AG08396 (cell line): Measurements from ENCODE around the gene IL2RA.
A peak's percentile ranks its signal among the peaks of the same experiment; 100 is the strongest.
"Not testable (repeated sequence)": the region's sequence is repeated elsewhere in the genome, so short reads cannot be mapped to it uniquely, and the experiment has no call there.

ENCODE experiments used
- DNase-seq: peaks from one replicate; pipeline ENCODE4 v3.0.0; 2012; ENCODE audit warnings: low spot score, mixed read lengths

The IL2RA gene

GRCh38 chr10:5983774-5984173, 78.4 kb downstream of the IL2RA start:
- DNase-seq, result no peak

- no peak for DNase-seq
Observed at GRCh38 chr10:5981529-5981928, 80.6 kb downstream of the IL2RA start.

GRCh38 chr10:5978230-5978489, 84.0 kb downstream of the IL2RA start:
- no peak for DNase-seq

GRCh38 chr10:5977471-5978229, 84.5 kb downstream of the IL2RA start, which contains the start of gene IL15RA:
Gene IL15RA, minus strand, starts transcription at chr10:5977543. Its CDS starts 51 bp downstream, at chr10:5977492.
- peak; percentile 93 for DNase-seq

- peak; percentile 64 for DNase-seq
Observed at GRCh38 chr10:5976512-5977470, 85.4 kb downstream of the IL2RA start.

- peak; percentile 65 for DNase-seq
Observed at GRCh38 chr10:5975641-5976473, 86.3 kb downstream of the IL2RA start.

- DNase-seq, result no peak
Observed at GRCh38 chr10:5973069-5973468, 89.1 kb downstream of the IL2RA start.

GRCh38 chr10:5971886-5972285, 90.3 kb downstream of the IL2RA start:
- no peak for DNase-seq

- DNase-seq, result no peak
Observed at GRCh38 chr10:5971315-5971832, 90.8 kb downstream of the IL2RA start.

- DNase-seq, result no peak
Observed at GRCh38 chr10:5970527-5970926, 91.6 kb downstream of the IL2RA start.

GRCh38 chr10:5970066-5970465, 92.1 kb downstream of the IL2RA start:
- DNase-seq, result no peak

- DNase-seq, result no peak
Observed at GRCh38 chr10:5968681-5969453, 93.3 kb downstream of the IL2RA start.

- no peak for DNase-seq
Observed at GRCh38 chr10:5968037-5968680, 94.0 kb downstream of the IL2RA start.

- no peak for DNase-seq
Observed at GRCh38 chr10:5965266-5965665, 96.9 kb downstream of the IL2RA start.

- DNase-seq, result no peak
Observed at GRCh38 chr10:5964736-5965135, 97.4 kb downstream of the IL2RA start.

- DNase-seq, result no peak
Observed at GRCh38 chr10:5963591-5963990, 98.6 kb downstream of the IL2RA start.

- DNase-seq, result no peak
Observed at GRCh38 chr10:5963071-5963470, 99.1 kb downstream of the IL2RA start.

- DNase-seq, result not testable (repeated sequence)
Observed at GRCh38 chr10:5962358-5962940, 99.7 kb downstream of the IL2RA start.

- DNase-seq, result no peak
Observed at GRCh38 chr10:5961405-5962100, 100.6 kb downstream of the IL2RA start.

GRCh38 chr10:5960973-5961275, 101.2 kb downstream of the IL2RA start:
- DNase-seq, result not testable (repeated sequence)
